PC-9 (cell line): ENCODE results near the gene TAF11. TPM values are rescaled to one million over a fixed set of nuclear protein-coding genes. Genes with fewer than 3 reads are reported as not detected.
A peak's percentile ranks its signal among the peaks of the same experiment; 100 is the strongest.
"Not testable (repeated sequence)": the region's sequence is repeated elsewhere in the genome, so short reads cannot be mapped to it uniquely, and the experiment has no call there.

ENCODE experiments used
- Bru-seq: library from RNA; stranded (reverse); fragments of 400-500 nt; gene quantifications from one replicate; lab custom pipeline; 2021; lab: Mats Ljungman, UMichigan
- BruChase-seq, 2 experiments: library from RNA; stranded (reverse); fragments of 400-500 nt; gene quantifications; one replicate each; lab custom pipeline; 2021; lab: Mats Ljungman, UMichigan
- BruUV-seq: library from RNA; stranded (reverse); fragments of 400-500 nt; replicated peaks from 2 replicates; lab custom pipeline; 2021; lab: Mats Ljungman, UMichigan
- CTCF ChIA-PET: fragments of 300-600 bp; sonication (Branson Sonifier 250); formaldehyde crosslinking; loops from one replicate; lab custom pipeline; 2022; ENCODE audit warnings: antibody characterized with exemption; lab: Charles Lee
- POLR2A ChIA-PET: fragments of 300-600 bp; sonication (Branson Sonifier 250); formaldehyde crosslinking; loops from one replicate; lab custom pipeline; 2022; ENCODE audit warnings: antibody characterized with exemption; ENCODE audit not compliant: unreplicated experiment; lab: Charles Lee
- DNase-seq, 2 experiments: peaks; one replicate each; pipeline versions ENCODE4 v3.0.0 to v3.0.0-alpha.2; 2015 to 2022; ENCODE audit warnings: mixed read lengths in 1 of 2
- H2AFZ ChIP-seq: fragments of 200-600 bp; sonication (generic); 2 replicates; pipeline ENCODE4 v1.8.1; 2017; ENCODE audit warnings: antibody characterized with exemption
- H3F3A ChIP-seq: fragments of 200-600 bp; sonication (generic); 2 replicates; pipeline ENCODE4 v1.8.1; 2017; ENCODE audit warnings: antibody characterized with exemption, mild to moderate bottlenecking, low read depth; ENCODE audit not compliant: insufficient read depth
- H3K27ac ChIP-seq: fragments of 200-600 bp; sonication (generic); 2 replicates; pipeline ENCODE4 v1.6.1; 2016; ENCODE audit warnings: mixed run types
- H3K27me3 ChIP-seq: fragments of 200-600 bp; sonication (generic); 2 replicates; pipeline ENCODE4 v1.6.1; 2016; ENCODE audit warnings: low read depth, mixed run types; ENCODE audit not compliant: insufficient read depth
- H3K36me3 ChIP-seq: fragments of 200-600 bp; sonication (generic); 2 replicates; pipeline ENCODE4 v1.6.1; 2016; ENCODE audit warnings: low read depth, mixed run types
- H3K4me1 ChIP-seq: fragments of 200-600 bp; sonication (generic); replicated peaks from 2 replicates; pipeline ENCODE4 v1.6.1; 2016; ENCODE audit warnings: mixed run types; ENCODE audit not compliant: insufficient read depth
- H3K4me2 ChIP-seq: fragments of 200-600 bp; sonication (generic); 2 replicates; pipeline ENCODE4 v1.6.1; 2017; ENCODE audit warnings: mixed run types
- H3K4me3 ChIP-seq: fragments of 200-600 bp; sonication (generic); 2 replicates; pipeline ENCODE4 v1.6.1; 2016; ENCODE audit warnings: mixed run types
- H3K79me2 ChIP-seq: fragments of 200-600 bp; sonication (generic); 2 replicates; pipeline ENCODE4 v1.6.1; 2017; ENCODE audit warnings: low read depth, mixed run types
- H3K9me2 ChIP-seq: fragments of 200-600 bp; sonication (generic); 2 replicates; pipeline ENCODE4 v1.8.1; 2017; ENCODE audit warnings: mild to moderate bottlenecking; ENCODE audit not compliant: insufficient read depth
- H3K9me3 ChIP-seq: fragments of 200-600 bp; sonication (generic); 2 replicates; pipeline ENCODE4 v1.8.1; 2016; ENCODE audit warnings: low read depth; ENCODE audit not compliant: insufficient read depth
- H4K20me1 ChIP-seq: fragments of 200-600 bp; sonication (generic); 2 replicates; pipeline ENCODE4 v1.8.1; 2017; ENCODE audit not compliant: insufficient read depth
- EZH2 ChIP-seq: fragments of 200-600 bp; sonication (generic); IDR thresholded peaks from 2 replicates; pipeline ENCODE4 v1.8.0; 2017; ENCODE audit warnings: antibody characterized with exemption, low read depth
- intact Hi-C: fragments of 100-400 bp; cut with micrococcal nuclease; formaldehyde crosslinking; loops from one replicate; pipeline ENCODE4 v1.10.0; 2022; ENCODE audit not compliant: unreplicated experiment
- long read RNA-seq: library from polyadenylated mRNA; stranded (forward); transcript quantifications from one replicate; pipeline ENCODE4 v2.0.0, GENCODE V29; 2022
- total RNA-seq: library from RNA; stranded (reverse); gene quantifications from 2 replicates; pipeline ENCODE4 v1.2.3, GENCODE V29; 2021
- TF ChIP-seq, protein P1 (sequence below): fragments of 200-600 bp; sonication (generic); conservative IDR thresholded peaks from 2 replicates; pipeline ENCODE4 v1.6.1; 2017; ENCODE audit warnings: mixed run types, antibody characterized with exemption, mild to moderate bottlenecking, moderate library complexity

The TAF11 gene, protein sequence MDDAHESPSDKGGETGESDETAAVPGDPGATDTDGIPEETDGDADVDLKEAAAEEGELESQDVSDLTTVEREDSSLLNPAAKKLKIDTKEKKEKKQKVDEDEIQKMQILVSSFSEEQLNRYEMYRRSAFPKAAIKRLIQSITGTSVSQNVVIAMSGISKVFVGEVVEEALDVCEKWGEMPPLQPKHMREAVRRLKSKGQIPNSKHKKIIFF
- total RNA-seq (26.7 and 27.2 TPM in 2 replicates), Bru-seq, nascent RNA (percentile 86 among the genes with signal in this experiment), BruChase-seq, experiment 1, labeled RNA remaining after a 2-hour chase (percentile 95 among the genes with signal in this experiment), BruChase-seq, experiment 2, labeled RNA remaining after a 6-hour chase (percentile 86 among the genes with signal in this experiment)
- long read RNA-seq, transcript TAF11-201 (5 exons, 1,580 nt) = major isoform, 53 of 59 reads
- long read RNA-seq, partial matches to known transcripts = 1 of 59 reads
- long read RNA-seq, other reads (novel, unspliced or antisense) = 5 of 59 reads

DNA sequence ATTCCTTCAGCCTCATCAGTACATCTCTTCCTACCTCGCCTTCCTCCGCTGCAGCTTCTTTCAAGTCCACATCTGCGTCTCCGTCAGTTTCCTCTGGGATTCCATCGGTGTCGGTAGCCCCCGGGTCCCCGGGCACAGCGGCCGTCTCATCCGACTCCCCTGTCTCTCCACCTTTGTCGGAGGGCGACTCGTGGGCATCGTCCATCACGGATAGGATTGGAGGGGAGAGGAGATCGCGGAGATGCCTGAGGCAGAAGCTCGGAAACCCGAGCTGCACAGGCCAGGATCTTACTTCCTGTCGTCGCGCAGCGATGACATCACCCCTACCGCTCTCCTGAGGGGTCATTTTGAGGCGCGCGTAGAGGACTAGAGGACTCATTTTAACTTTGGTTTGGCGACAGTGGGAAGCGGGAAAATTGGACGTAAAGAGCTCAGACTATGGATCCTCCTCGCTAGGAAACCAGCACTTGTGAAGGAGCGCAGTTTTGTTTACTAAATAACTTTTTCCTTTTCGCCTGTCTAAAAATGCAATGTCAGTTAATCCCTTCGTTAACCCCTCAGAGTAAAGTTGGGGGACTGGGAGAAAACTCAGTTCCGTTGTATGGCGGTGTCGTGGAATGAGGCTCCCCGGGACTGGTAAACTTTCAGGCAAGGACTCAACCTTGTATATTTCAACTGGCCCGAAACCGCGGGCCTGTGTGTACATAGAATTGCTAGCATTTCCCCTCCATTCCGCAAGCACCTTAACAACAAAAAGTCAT, at the start of gene TAF11:
TAF11 (minus strand) TSS at position 290 of the 761 bp plus-strand sequence; CDS start at position 205, 85 bp downstream.
- peak within 1 kb of the TSS; percentile 80 for H3K4me2 ChIP-seq
- no peaks in the 10 kb centered on the region for H3K36me3 ChIP-seq
- ChIA-PET POLR2A (interaction anchor here (0.6 to 0.7 kb wide), 6 partner anchors 34 to 425 kb away, joined by 3 to 10 read pairs (median 4); no protein-coding TSS in a partner anchor), CTCF (interaction anchor here (0.6 kb wide), 1 partner anchor 724 kb away, joined by 4 read pairs; no protein-coding TSS in a partner anchor)
- H3F3A ChIP-seq = peaks cover 22% of the 10 kb centered on the region
- no peaks in the 10 kb centered on the region for H3K9me2 ChIP-seq
- no peaks in the 10 kb centered on the region for H3K9me3 ChIP-seq
- H2AFZ ChIP-seq = peak within 1 kb of the TSS; percentile 92
- peak within 1 kb of the TSS; percentile 91 for H3K4me3 ChIP-seq
- H3K79me2 ChIP-seq = peaks cover 81% of the 10 kb centered on the region
- DNase-seq = peak; percentile 87 to 90
- peaks cover 21% of the 10 kb centered on the region for H3K4me1 ChIP-seq
- intact Hi-C loops = loop anchor here (1.0 kb wide), 2 partner anchors 96 to 131 kb away; partner anchors contain the start of genes BLTP3A and SNRPC
- TF ChIP-seq, protein P1, sequence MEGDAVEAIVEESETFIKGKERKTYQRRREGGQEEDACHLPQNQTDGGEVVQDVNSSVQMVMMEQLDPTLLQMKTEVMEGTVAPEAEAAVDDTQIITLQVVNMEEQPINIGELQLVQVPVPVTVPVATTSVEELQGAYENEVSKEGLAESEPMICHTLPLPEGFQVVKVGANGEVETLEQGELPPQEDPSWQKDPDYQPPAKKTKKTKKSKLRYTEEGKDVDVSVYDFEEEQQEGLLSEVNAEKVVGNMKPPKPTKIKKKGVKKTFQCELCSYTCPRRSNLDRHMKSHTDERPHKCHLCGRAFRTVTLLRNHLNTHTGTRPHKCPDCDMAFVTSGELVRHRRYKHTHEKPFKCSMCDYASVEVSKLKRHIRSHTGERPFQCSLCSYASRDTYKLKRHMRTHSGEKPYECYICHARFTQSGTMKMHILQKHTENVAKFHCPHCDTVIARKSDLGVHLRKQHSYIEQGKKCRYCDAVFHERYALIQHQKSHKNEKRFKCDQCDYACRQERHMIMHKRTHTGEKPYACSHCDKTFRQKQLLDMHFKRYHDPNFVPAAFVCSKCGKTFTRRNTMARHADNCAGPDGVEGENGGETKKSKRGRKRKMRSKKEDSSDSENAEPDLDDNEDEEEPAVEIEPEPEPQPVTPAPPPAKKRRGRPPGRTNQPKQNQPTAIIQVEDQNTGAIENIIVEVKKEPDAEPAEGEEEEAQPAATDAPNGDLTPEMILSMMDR = no peak
- TF ChIP-seq EZH2 = no peak
- H3K27me3 ChIP-seq = no peaks in the 10 kb centered on the region
- peak within 1 kb of the TSS; percentile 57 for H3K27ac ChIP-seq
- TSS peak; percentile 81 for BruUV-seq
- H4K20me1 ChIP-seq = peaks cover 19% of the 10 kb centered on the region

DNA sequence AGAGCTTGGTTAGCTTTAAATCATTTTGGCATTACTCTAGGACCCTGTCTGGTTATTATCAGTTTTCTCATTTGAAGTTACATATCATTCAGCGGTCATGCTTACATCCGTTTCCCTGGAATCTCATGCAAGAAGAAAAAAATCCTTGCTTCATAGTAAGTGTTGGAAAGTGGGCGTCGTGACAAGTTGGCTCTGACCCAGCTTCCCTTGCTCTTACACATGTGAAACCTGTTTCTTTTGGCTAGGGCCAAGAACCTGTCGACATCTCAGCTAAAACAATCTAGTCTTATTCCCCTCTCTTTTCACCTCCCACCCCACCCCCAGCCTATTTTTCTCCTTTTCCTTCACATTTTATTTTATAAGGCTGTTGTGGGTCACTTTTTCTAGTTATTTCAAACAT, 46.7 kb upstream of the TAF11 start:
- Histone ChIP-seq H3K79me2 (peaks cover 22% of the 10 kb centered on the region), H3K9me2 (no peaks in the 10 kb centered on the region), H3K36me3 (peaks cover 5% of the 10 kb centered on the region; the same call in 1 of the 2 replicates), H4K20me1 (peaks cover 17% of the 10 kb centered on the region; the same call in 1 of the 2 replicates), H3K4me3 (no peak overlapping the region), H3K9me3 (no peaks in the 10 kb centered on the region), H3K4me1 (no peaks in the 10 kb centered on the region), H2AFZ (no peak overlapping the region), H3K27me3 (no peaks in the 10 kb centered on the region), H3K27ac (no peak overlapping the region), H3K4me2 (no peak overlapping the region), H3F3A (no peaks in the 10 kb centered on the region)
- no peak for DNase-seq
- intact Hi-C loops = no loop called here
- BruUV-seq = no TSS peak
- TF ChIP-seq, protein P1 = no peak
- no peak for TF ChIP-seq EZH2
- ChIA-PET CTCF (interaction anchor here (0.6 kb wide), 1 partner anchor 221 kb away, joined by 3 read pairs; no protein-coding TSS in a partner anchor), POLR2A (no interaction called here)

DNA sequence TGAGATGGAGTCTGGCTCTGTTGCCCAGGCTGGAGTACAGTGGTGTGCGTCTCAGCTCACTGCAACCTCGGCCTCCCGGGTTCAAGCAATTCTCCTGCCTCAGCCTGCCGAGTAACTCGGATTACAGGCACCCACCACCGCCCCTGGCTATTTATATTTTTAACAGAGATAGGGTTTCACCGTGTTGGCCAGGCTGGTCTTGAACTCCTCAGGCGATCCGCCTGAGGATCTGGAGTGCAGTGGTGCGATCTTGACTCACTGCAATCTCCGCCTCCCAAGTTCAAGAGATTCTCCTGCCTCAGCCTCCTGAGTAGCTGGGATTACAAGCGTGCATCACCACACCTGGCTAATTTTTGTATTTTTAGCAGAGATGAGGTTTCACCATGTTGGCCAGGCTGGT, 44.4 kb upstream of the TAF11 start:
- H3K27me3 ChIP-seq, H3K36me3 ChIP-seq, H3K27ac ChIP-seq, H3F3A ChIP-seq, H3K4me2 ChIP-seq, DNase-seq, CTCF ChIA-PET, BruUV-seq, H3K4me1 ChIP-seq, POLR2A ChIA-PET, H3K4me3 ChIP-seq, H2AFZ ChIP-seq, intact Hi-C loops, H3K9me3 ChIP-seq, H3K9me2 ChIP-seq: not testable (repeated sequence)
- H4K20me1 ChIP-seq = peaks cover 21% of the 10 kb centered on the region
- H3K79me2 ChIP-seq = peaks cover 31% of the 10 kb centered on the region; the same call in 1 of the 2 replicates
